Keratinocyte (primary cell): ENCODE measurements around the gene THBS2. TPM values are rescaled to one million over a fixed set of nuclear protein-coding genes. Genes with fewer than 3 reads are reported as not detected.

Experiments used
- DNase-seq: peaks from one replicate; pipeline ENCODE4 v3.0.0-alpha.2; 2011; ENCODE audit warnings: low read depth, missing footprints, low spot score
- FAIRE-seq: peaks from 2 replicates; lab custom pipeline; 2011; peaks lifted over from hg19 to GRCh38; lab: Jason Lieb, UNC
- H2AFZ ChIP-seq: 2 replicates; pipeline ENCODE4 v1.6.0; 2012; ENCODE audit warnings: low read length, control low read depth, inconsistent platforms; ENCODE audit not compliant: control insufficient read depth
- H3K27ac ChIP-seq: 2 replicates; pipeline ENCODE4 v1.5.1; 2011; ENCODE audit warnings: low read length; ENCODE audit not compliant: control insufficient read depth, insufficient read depth
- H3K27me3 ChIP-seq: 3 replicates; pipeline ENCODE4 v1.6.0; 2011; ENCODE audit warnings: low read length; ENCODE audit not compliant: control insufficient read depth, insufficient read depth; ENCODE audit errors: extremely low read depth
- H3K36me3 ChIP-seq, 2 experiments: 2 replicates in 1 of 2; 3 replicates in 1 of 2; pipeline ENCODE4 v1.5.1; 2011; ENCODE audit warnings: low read length in 2 of 2, mild to moderate bottlenecking in 1 of 2; ENCODE audit not compliant: control insufficient read depth in 2 of 2, insufficient read depth in 2 of 2; ENCODE audit errors: extremely low read depth in 1 of 2
- H3K4me1 ChIP-seq: 3 replicates; pipeline ENCODE4 v1.5.1; 2011; ENCODE audit warnings: low read length; ENCODE audit not compliant: control insufficient read depth, insufficient read depth; ENCODE audit errors: extremely low read depth
- H3K4me2 ChIP-seq: 3 replicates; pipeline ENCODE4 v1.6.0; 2011; ENCODE audit warnings: low read depth, low read length; ENCODE audit not compliant: control insufficient read depth, insufficient read depth; ENCODE audit errors: extremely low read depth
- H3K4me3 ChIP-seq, 3 experiments: fragments of 200-600 bp in 1 of 3; sonication (generic) in 1 of 3; 2 replicates in 2 of 3; 3 replicates in 1 of 3; pipeline ENCODE4 v1.5.1; 2011 to 2016; ENCODE audit warnings: low read length in 3 of 3, mild to moderate bottlenecking in 3 of 3, control low read depth in 2 of 3, inconsistent platforms in 1 of 3, low read depth in 1 of 3, mixed read lengths in 1 of 3, mixed run types in 1 of 3, moderate library complexity in 1 of 3; ENCODE audit not compliant: control insufficient read depth in 2 of 3, insufficient read depth in 2 of 3; ENCODE audit errors: extremely low read depth in 1 of 3
- H3K79me2 ChIP-seq: 2 replicates; pipeline ENCODE4 v1.6.0; 2012; ENCODE audit warnings: low read length; ENCODE audit not compliant: control insufficient read depth, insufficient read depth
- H3K9ac ChIP-seq: 3 replicates; pipeline ENCODE4 v1.6.0; 2011; ENCODE audit warnings: low read length; ENCODE audit not compliant: control insufficient read depth, insufficient read depth; ENCODE audit errors: extremely low read depth
- H3K9me1 ChIP-seq: 3 replicates; pipeline ENCODE4 v1.6.0; 2011; ENCODE audit warnings: low read length; ENCODE audit not compliant: control insufficient read depth, insufficient read depth; ENCODE audit errors: extremely low read depth
- H3K9me3 ChIP-seq: 2 replicates; pipeline ENCODE4 v1.5.1; 2012; ENCODE audit warnings: low read depth, low read length; ENCODE audit not compliant: control insufficient read depth
- H4K20me1 ChIP-seq: 3 replicates; pipeline ENCODE4 v1.6.0; 2011; ENCODE audit warnings: low read length; ENCODE audit not compliant: control insufficient read depth, insufficient read depth; ENCODE audit errors: extremely low read depth
- EZH2 ChIP-seq: IDR thresholded peaks from one replicate; pipeline ENCODE4 v1.6.1; 2012; ENCODE audit warnings: inconsistent platforms, mild to moderate bottlenecking, low read length, moderate library complexity
- dilution Hi-C: fragments of 300-500 bp; cut with MboI; formaldehyde crosslinking; loops from one replicate; pipeline ENCODE4 v1.7.0; 2020; ENCODE audit warnings: low sequenced_read_pairs; ENCODE audit not compliant: extremely low pct_ligation_motif_present
- polyA plus RNA-seq, 5 experiments: library from polyadenylated mRNA; depleted of rRNA in 3 of 5; stranded (reverse) in 3 of 5; stranded (forward) in 1 of 5; unstranded in 1 of 5; fragments of >200 nt; gene quantifications; 1 replicate in 1 of 5; 2 replicates in 3 of 5; 3 replicates in 1 of 5; pipeline versions ENCODE4 v1.2.1 to v1.2.3, GENCODE V29; 2011 to 2012; ENCODE audit warnings: missing spikeins in 2 of 5, low read depth in 1 of 5, low replicate concordance in 1 of 5
- TF ChIP-seq, protein P1 (sequence below), 3 experiments: IDR thresholded peaks in 1 of 3; conservative IDR thresholded peaks in 1 of 3; optimal IDR thresholded peaks in 1 of 3; 2 replicates in 2 of 3; 3 replicates in 1 of 3; pipeline versions ENCODE3 to v1.5.1; 2011; ENCODE audit warnings: low read length in 3 of 3, mild to moderate bottlenecking in 3 of 3, moderate library complexity in 2 of 3, control low read depth in 1 of 3, inconsistent platforms in 1 of 3; ENCODE audit not compliant: insufficient read depth in 2 of 3; ENCODE audit errors: extremely low read depth in 1 of 3

THBS2 gene
- polyA plus RNA-seq, 1 donor (not counting 4 experiments of a cell fraction or from before 2014, with no cell fraction given): 533 TPM

DNA sequence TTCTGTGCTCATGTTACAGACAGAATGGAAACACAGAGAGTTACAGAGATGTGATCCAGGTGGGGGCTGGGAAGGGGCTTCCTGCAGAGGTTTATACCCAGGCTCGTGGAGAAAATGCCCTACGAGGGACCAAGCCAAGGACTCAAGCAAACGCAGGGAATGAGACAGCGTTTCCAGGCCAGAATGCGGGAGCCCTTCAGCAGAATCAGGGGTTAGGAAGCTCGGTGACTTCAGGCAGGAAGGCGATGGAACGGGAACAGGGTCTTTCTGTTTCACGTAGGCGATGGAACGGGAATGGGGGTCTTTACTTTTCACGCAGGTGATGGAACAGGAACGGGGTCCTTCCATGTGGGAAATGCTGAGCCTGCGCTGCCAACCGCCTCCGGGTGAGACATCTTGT lies 82.6 kb downstream of the THBS2 start:
- Histone ChIP-seq H3K4me2 (no peak overlapping the region), H3K4me1 (peaks cover 33% of the 10 kb centered on the region), H3K36me3 (no peaks in the 10 kb centered on the region), H3K27me3 (no peaks in the 10 kb centered on the region), H3K4me3 (no peak overlapping the region), H3K9me3 (no peaks in the 10 kb centered on the region), H3K9ac (no peak overlapping the region), H3K79me2 (no peaks in the 10 kb centered on the region), H4K20me1 (no peaks in the 10 kb centered on the region), H3K27ac (no peak overlapping the region), H2AFZ (no peak overlapping the region), H3K9me1 (no peaks in the 10 kb centered on the region)
- DNase-seq (no peak), FAIRE-seq (no peak)
- TF ChIP-seq, protein P1, sequence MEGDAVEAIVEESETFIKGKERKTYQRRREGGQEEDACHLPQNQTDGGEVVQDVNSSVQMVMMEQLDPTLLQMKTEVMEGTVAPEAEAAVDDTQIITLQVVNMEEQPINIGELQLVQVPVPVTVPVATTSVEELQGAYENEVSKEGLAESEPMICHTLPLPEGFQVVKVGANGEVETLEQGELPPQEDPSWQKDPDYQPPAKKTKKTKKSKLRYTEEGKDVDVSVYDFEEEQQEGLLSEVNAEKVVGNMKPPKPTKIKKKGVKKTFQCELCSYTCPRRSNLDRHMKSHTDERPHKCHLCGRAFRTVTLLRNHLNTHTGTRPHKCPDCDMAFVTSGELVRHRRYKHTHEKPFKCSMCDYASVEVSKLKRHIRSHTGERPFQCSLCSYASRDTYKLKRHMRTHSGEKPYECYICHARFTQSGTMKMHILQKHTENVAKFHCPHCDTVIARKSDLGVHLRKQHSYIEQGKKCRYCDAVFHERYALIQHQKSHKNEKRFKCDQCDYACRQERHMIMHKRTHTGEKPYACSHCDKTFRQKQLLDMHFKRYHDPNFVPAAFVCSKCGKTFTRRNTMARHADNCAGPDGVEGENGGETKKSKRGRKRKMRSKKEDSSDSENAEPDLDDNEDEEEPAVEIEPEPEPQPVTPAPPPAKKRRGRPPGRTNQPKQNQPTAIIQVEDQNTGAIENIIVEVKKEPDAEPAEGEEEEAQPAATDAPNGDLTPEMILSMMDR (optimal IDR thresholded peaks at IDR 0.05 in 1 of 3, IDR thresholded peaks at IDR 0.05 in 1 of 3, conservative IDR thresholded peaks at IDR 0.05 in 1 of 3; ENCODE audit: extremely low read depth in 1 of 3, insufficient read depth in 2 of 3, low read length in 3 of 3): no peak
- TF ChIP-seq EZH2: no peak
- dilution Hi-C loops: no loop called here

DNA sequence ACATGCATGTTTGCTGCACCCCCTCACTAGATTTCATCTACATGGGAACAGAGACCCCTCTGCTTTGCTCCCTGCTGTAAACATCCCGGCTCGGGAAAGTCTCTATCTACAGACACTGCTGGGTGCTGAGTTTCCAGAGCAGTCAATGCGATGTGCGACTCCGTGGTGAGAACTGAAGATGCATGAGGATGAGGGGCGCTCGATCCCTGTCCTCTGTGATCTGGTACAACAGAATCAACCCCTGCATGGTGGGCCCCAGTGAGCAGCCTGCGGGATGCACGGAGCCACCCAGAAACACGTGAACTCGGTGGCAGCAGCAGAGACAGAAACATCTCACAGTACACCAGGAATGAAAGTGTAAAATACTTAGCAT lies 83.1 kb downstream of the THBS2 start:
- no peak for TF ChIP-seq EZH2
- TF ChIP-seq, protein P1 (optimal IDR thresholded peaks at IDR 0.05 in 1 of 3, IDR thresholded peaks at IDR 0.05 in 1 of 3, conservative IDR thresholded peaks at IDR 0.05 in 1 of 3; ENCODE audit: extremely low read depth in 1 of 3, insufficient read depth in 2 of 3, low read length in 3 of 3): no peak

More for the DNA sequence above, 83.1 kb downstream of the THBS2 start:
- H3K27me3 ChIP-seq: no peaks in the 10 kb centered on the region
- no peaks in the 10 kb centered on the region for H3K79me2 ChIP-seq
- H3K9ac ChIP-seq: no peak overlapping the region
- H3K4me2 ChIP-seq: no peak overlapping the region
- H3K9me3 ChIP-seq: no peaks in the 10 kb centered on the region
- dilution Hi-C loops: no loop called here
- no peak overlapping the region for H3K27ac ChIP-seq
- peaks cover 33% of the 10 kb centered on the region for H3K4me1 ChIP-seq
- no peak overlapping the region for H2AFZ ChIP-seq
- no peak for FAIRE-seq
- H3K9me1 ChIP-seq: no peaks in the 10 kb centered on the region
- no peak for DNase-seq
- no peak overlapping the region for H3K4me3 ChIP-seq
- no peaks in the 10 kb centered on the region for H4K20me1 ChIP-seq
- no peaks in the 10 kb centered on the region for H3K36me3 ChIP-seq
